K562 (cell line): ENCODE data around the gene SSTR5. TPM values are rescaled to one million over a fixed set of nuclear protein-coding genes. Genes with fewer than 3 reads are reported as not detected.

Experiments
- ATAC-seq: fragments of 200-7000 bp; cut with Tn5 transposase; 3 replicates; pipeline ENCODE4 v1.9.1; 2020; ENCODE audit warnings: moderate library complexity
- BruUV-seq: library from RNA; stranded (reverse); fragments of 400-500 nt; replicated peaks from 2 replicates; lab custom pipeline; 2021; lab: Mats Ljungman, UMichigan
- CTCF ChIA-PET: fragments of 300-600 bp; formaldehyde crosslinking; extraction: SDS; loops from one replicate; lab custom pipeline; 2021; ENCODE audit warnings: low intra/inter-chr PET ratio; lab: Yijun Ruan, JAX
- POLR2A ChIA-PET: fragments of 300-600, 350-650 bp; sonication (Branson Sonifier 250); formaldehyde crosslinking; extraction: SDS; loops from one replicate; lab custom pipeline; 2021; ENCODE audit warnings: antibody characterized with exemption, inconsistent platforms; lab: Yijun Ruan, JAX
- DNase-seq, 4 experiments: peaks; one replicate each; pipeline versions ENCODE4 v3.0.0 to v3.0.0-alpha.2; 2011 to 2018; ENCODE audit warnings: low spot score in 3 of 4, mixed read lengths in 3 of 4; ENCODE audit errors: extremely low read depth in 1 of 4
- FAIRE-seq: peaks from 2 replicates; lab custom pipeline; 2011; peaks lifted over from hg19 to GRCh38; lab: Jason Lieb, UNC
- H2AFZ ChIP-seq: 2 replicates; pipeline ENCODE4 v1.6.0; 2011; ENCODE audit warnings: low read depth, low read length, control low read depth, inconsistent platforms
- H3K27ac ChIP-seq: fragments of 200-600 bp; 3 replicates; pipeline ENCODE4 v1.8.0; 2011; ENCODE audit warnings: low read depth, mild to moderate bottlenecking, control low read depth, inconsistent platforms, low read length, moderate library complexity, mixed read lengths; ENCODE audit errors: extremely low read depth
- H3K27me3 ChIP-seq, 2 experiments: fragments of 300-600 bp in 1 of 2; 2 replicates in 1 of 2; 3 replicates in 1 of 2; pipeline versions ENCODE4 v1.6.0 to v1.8.0; 2011; ENCODE audit warnings: inconsistent platforms in 2 of 2, low read length in 2 of 2, mild to moderate bottlenecking in 1 of 2, mixed read lengths in 1 of 2, moderate library complexity in 1 of 2; ENCODE audit not compliant: control insufficient read depth in 2 of 2, insufficient read depth in 2 of 2
- H3K36me3 ChIP-seq: fragments of 300-600 bp; 3 replicates; pipeline ENCODE4 v1.8.0; 2011; ENCODE audit warnings: mild to moderate bottlenecking, low read length, inconsistent platforms; ENCODE audit not compliant: control insufficient read depth, insufficient read depth
- H3K4me1 ChIP-seq, 2 experiments: fragments of 200-600 bp in 1 of 2; replicated peaks in 1 of 2; 2 replicates in 1 of 2; 3 replicates in 1 of 2; pipeline versions ENCODE4 v1.5.1 to v1.8.0; 2011; ENCODE audit warnings: inconsistent platforms in 2 of 2, low read length in 2 of 2, mild to moderate bottlenecking in 1 of 2, mixed read lengths in 1 of 2, moderate library complexity in 1 of 2; ENCODE audit not compliant: control insufficient read depth in 2 of 2, insufficient read depth in 2 of 2
- H3K4me2 ChIP-seq: 2 replicates; pipeline ENCODE4 v1.6.1; 2011; ENCODE audit warnings: low read length, control low read depth, inconsistent platforms, mixed read lengths; ENCODE audit not compliant: insufficient read depth
- H3K4me3 ChIP-seq: fragments of 200-600 bp; sonication (generic), shearing (Covaris generic); 2 replicates; pipeline ENCODE4 v1.5.1; 2016; ENCODE audit warnings: control low read depth, inconsistent platforms
- H3K79me2 ChIP-seq: fragments of 200-600 bp; 3 replicates; pipeline ENCODE4 v1.8.0; 2011; ENCODE audit warnings: low read length, inconsistent platforms; ENCODE audit not compliant: control insufficient read depth, insufficient read depth
- H3K9ac ChIP-seq, 2 experiments: 2 replicates each; pipeline versions ENCODE4 v1.6.0 to v1.6.1; 2011; ENCODE audit warnings: low read depth in 2 of 2, low read length in 2 of 2, control low read depth in 1 of 2, inconsistent platforms in 1 of 2, mild to moderate bottlenecking in 1 of 2, mixed read lengths in 1 of 2; ENCODE audit not compliant: insufficient read depth in 1 of 2
- H3K9me1 ChIP-seq: one replicate; pipeline ENCODE4 v1.6.0; 2011; ENCODE audit warnings: inconsistent platforms, mild to moderate bottlenecking, low read length, moderate library complexity; ENCODE audit not compliant: control insufficient read depth, insufficient read depth
- H3K9me3 ChIP-seq: replicated peaks from 2 replicates; pipeline ENCODE4 v1.5.1; 2011; ENCODE audit warnings: low read depth, low read length, inconsistent platforms; ENCODE audit not compliant: control insufficient read depth, insufficient read depth
- H4K20me1 ChIP-seq: replicated peaks from 2 replicates; pipeline ENCODE4 v1.6.1; 2011; ENCODE audit warnings: low read length, inconsistent platforms, mixed read lengths; ENCODE audit not compliant: control insufficient read depth, insufficient read depth
- ATF1 ChIP-seq, 2 experiments: fragments of 450-650 bp in 1 of 2; IDR thresholded peaks; 2 replicates each; pipeline ENCODE4 v1.6.1; 2016; ENCODE audit warnings: missing compliant biosample characterization in 1 of 2, missing genetic modification characterization in 1 of 2
- CGGBP1 ChIP-seq: fragments of 250-450 bp; sonication (Bioruptor Pico); IDR thresholded peaks from 2 replicates; pipeline ENCODE4 v1.9.0; 2021; ENCODE audit warnings: mild to moderate bottlenecking
- ELK3 ChIP-seq: fragments of 450-650 bp; formaldehyde crosslinking; IDR thresholded peaks from 2 replicates; pipeline ENCODE4 v1.4.0; 2020; ENCODE audit warnings: mild to moderate bottlenecking
- GABPB2 ChIP-seq: fragments of 250-450 bp; sonication (Bioruptor Pico); conservative IDR thresholded peaks from 2 replicates; pipeline ENCODE4 v1.5.1; 2021; ENCODE audit warnings: mild to moderate bottlenecking
- HDAC2 ChIP-seq: fragments of 450-650 bp; IDR thresholded peaks from 2 replicates; pipeline ENCODE4 v1.6.1; 2016; ENCODE audit warnings: mild to moderate bottlenecking
- HNRNPH1 ChIP-seq: fragments of 200-400 bp; formaldehyde crosslinking; optimal IDR thresholded peaks from 2 replicates; pipeline ENCODE3; 2017; ENCODE audit warnings: low read depth, mild to moderate bottlenecking, low read length, moderate library complexity
- PTTG1 ChIP-seq: fragments of 450-650 bp; IDR thresholded peaks from 2 replicates; pipeline ENCODE4 v1.6.1; 2016; ENCODE audit warnings: low read depth, mild to moderate bottlenecking, missing genetic modification characterization, missing compliant biosample characterization
- SMARCA4 ChIP-seq: fragments of 450-650 bp; IDR thresholded peaks from 2 replicates; pipeline ENCODE4 v1.6.1; 2016
- ZFP30 ChIP-seq: fragments of 250-450 bp; sonication (Bioruptor Pico); IDR thresholded peaks from 2 replicates; pipeline ENCODE4 v1.8.0; 2022; ENCODE audit warnings: moderate library complexity, mild to moderate bottlenecking, inconsistent platforms, borderline replicate concordance
- ZKSCAN8 ChIP-seq: fragments of 200-800 bp; sonication (Bioruptor generic); IDR thresholded peaks from 2 replicates; pipeline ENCODE4 v1.6.1; 2016; ENCODE audit warnings: missing genetic modification characterization, missing compliant biosample characterization
- ZNF695 ChIP-seq: fragments of 450-650 bp; formaldehyde crosslinking; IDR thresholded peaks from 2 replicates; pipeline ENCODE4 v1.4.0; 2020; ENCODE audit warnings: mild to moderate bottlenecking, moderate library complexity
- ZNF766 ChIP-seq: fragments of 200-800 bp; sonication (Bioruptor generic); conservative IDR thresholded peaks from 2 replicates; pipeline ENCODE4 v1.6.1; 2016; ENCODE audit warnings: missing genetic modification characterization, missing compliant biosample characterization
- WGBS: fragments of 100-300 bp; shearing (Covaris generic); methylation state at CpG from one replicate; pipeline ENCODE4 v1.1.6; 2016; ENCODE audit warnings: low coverage, mixed read lengths; ENCODE audit not compliant: insufficient coverage; ENCODE audit errors: missing lambda C conversion rate; 5-methylcytosine and 5-hydroxymethylcytosine counted together
- in situ Hi-C: fragments of 300-500 bp; cut with MboI; formaldehyde crosslinking; loops from 4 replicates; pipeline ENCODE4 v1.15.0; 2018; ENCODE audit warnings: inconsistent platforms, mixed read lengths
- intact Hi-C: fragments of 100-400 bp; cut with micrococcal nuclease; formaldehyde crosslinking; loops from 2 replicates; pipeline ENCODE4 v1.14.2; 2022
- polyA plus RNA-seq, 8 experiments: library from polyadenylated mRNA; depleted of rRNA in 4 of 8; stranded (reverse) in 5 of 8; unstranded in 3 of 8; fragments of >200 nt; fragmentation: Nextera tagmentation in 2 of 8; fragmentation: Illumina TruSeq in 1 of 8; extraction: Ambion mirVana in 2 of 8; extraction: Trizol in 1 of 8; gene quantifications; 2 replicates each; pipeline versions ENCODE4 v1.2.1 to v1.2.3, GENCODE V29; 2011 to 2014; ENCODE audit warnings: inconsistent platforms in 1 of 8, missing spikeins in 1 of 8
- total RNA-seq, 7 experiments: library from RNA; depleted of rRNA in 6 of 7; stranded (reverse); fragments of >200 nt in 6 of 7; fragmentation: Illumina TruSeq in 2 of 7; extraction: Trizol in 2 of 7; gene quantifications; 2 replicates each; pipeline versions ENCODE4 v1.2.1 to v1.2.3, GENCODE V29; 2011 to 2021; ENCODE audit warnings: low replicate concordance in 1 of 7
- TF ChIP-seq, protein P1 (sequence below): fragments of 450-650 bp; formaldehyde crosslinking; IDR thresholded peaks from 2 replicates; pipeline ENCODE4 v1.4.0; 2020; ENCODE audit warnings: mild to moderate bottlenecking, moderate library complexity

Gene SSTR5
- total and polyA plus RNA-seq, 9 of the 15 experiments (the other 6 are each of a cell fraction or from before 2014, with no cell fraction given) = not detected

GRCh38 chr16:1093284-1094123 lies 21.0 kb downstream of the SSTR5 start (continued):
- TF ChIP-seq ZNF766 (CRISPR knock-in tag) = no peak
- TF ChIP-seq HNRNPH1 = no peak
- no peak for TF ChIP-seq SMARCA4
- no peak for TF ChIP-seq ATF1 (CRISPR knock-in tag; IDR thresholded peaks at IDR 0.05)
- TF ChIP-seq ATF1 (tag; IDR thresholded peaks at IDR 0.05) = no peak
- TF ChIP-seq GABPB2 (CRISPR knock-in tag) = no peak
- TF ChIP-seq ZKSCAN8 (CRISPR knock-in tag) = peak; percentile 98; the same call in 1 of the 2 replicates
- no peak for TF ChIP-seq CGGBP1
- no peak for TF ChIP-seq ZFP30 (CRISPR knock-in tag)
- no peak for TF ChIP-seq HDAC2

- H3K4me3 ChIP-seq = no peak overlapping the region
- H2AFZ ChIP-seq = no peak overlapping the region
- H4K20me1 ChIP-seq = 0 out of 2 replicates have a peak, but pooled peaks cover 2% of the 10 kb centered on the region
- H3K27ac ChIP-seq = no peak overlapping the region
- H3K4me2 ChIP-seq = no peak overlapping the region
- no peaks in the 10 kb centered on the region for H3K36me3 ChIP-seq
- 36% methylated on average over 12 of the region's 13 CpGs for WGBS
- peaks cover 3% of the 10 kb centered on the region; the same call in 1 of the 2 replicates for H3K9me3 ChIP-seq
- peaks cover 0 to 65% of the 10 kb centered on the region in 2 experiments; a peak in 2 of 5 replicates for H3K4me1 ChIP-seq
- intact Hi-C loops (no loop called here), in situ Hi-C loops (no loop called here)
- CTCF ChIA-PET = no interaction called here
- POLR2A ChIA-PET = interaction anchor here (0.9 kb wide), 1 partner anchor 9 kb away, joined by 3 read pairs; no protein-coding TSS in a partner anchor
- no peaks in the 10 kb centered on the region for H3K9me1 ChIP-seq
- BruUV-seq = no TSS peak
- peaks cover 0 to 36% of the 10 kb centered on the region in 2 experiments; a peak in 3 of 5 replicates for H3K27me3 ChIP-seq
- no peak overlapping the region for H3K9ac ChIP-seq
- no peak for DNase-seq
- peak; percentile 19; the same call in 1 of the 3 replicates for ATAC-seq
- H3K79me2 ChIP-seq = no peaks in the 10 kb centered on the region
- no peak for FAIRE-seq
- no peak for TF ChIP-seq PTTG1 (tag)
- no peak for TF ChIP-seq ELK3
- TF ChIP-seq ZNF695 (CRISPR knock-in tag) = no peak
- TF ChIP-seq, protein P1, sequence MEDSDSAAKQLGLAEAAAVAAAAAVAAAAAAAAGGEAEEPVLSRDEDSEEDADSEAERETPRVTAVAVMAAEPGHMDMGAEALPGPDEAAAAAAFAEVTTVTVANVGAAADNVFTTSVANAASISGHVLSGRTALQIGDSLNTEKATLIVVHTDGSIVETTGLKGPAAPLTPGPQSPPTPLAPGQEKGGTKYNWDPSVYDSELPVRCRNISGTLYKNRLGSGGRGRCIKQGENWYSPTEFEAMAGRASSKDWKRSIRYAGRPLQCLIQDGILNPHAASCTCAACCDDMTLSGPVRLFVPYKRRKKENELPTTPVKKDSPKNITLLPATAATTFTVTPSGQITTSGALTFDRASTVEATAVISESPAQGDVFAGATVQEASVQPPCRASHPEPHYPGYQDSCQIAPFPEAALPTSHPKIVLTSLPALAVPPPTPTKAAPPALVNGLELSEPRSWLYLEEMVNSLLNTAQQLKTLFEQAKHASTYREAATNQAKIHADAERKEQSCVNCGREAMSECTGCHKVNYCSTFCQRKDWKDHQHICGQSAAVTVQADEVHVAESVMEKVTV (CRISPR knock-in tag) = no peak
Observed at GRCh38 chr16:1094124-1094479, 21.6 kb downstream of the SSTR5 start.
